HG03558 (cell line): ENCODE results near the gene TNNC1.

ENCODE experiments used
- ATAC-seq: cut with Tn5 transposase; IDR thresholded peaks from one replicate; pipeline ENCODE4 v1.9.1; 2021; ENCODE audit warnings: moderate number of reproducible peaks; ENCODE audit not compliant: unreplicated experiment; ENCODE audit errors: extremely low read depth

The TNNC1 gene

DNA sequence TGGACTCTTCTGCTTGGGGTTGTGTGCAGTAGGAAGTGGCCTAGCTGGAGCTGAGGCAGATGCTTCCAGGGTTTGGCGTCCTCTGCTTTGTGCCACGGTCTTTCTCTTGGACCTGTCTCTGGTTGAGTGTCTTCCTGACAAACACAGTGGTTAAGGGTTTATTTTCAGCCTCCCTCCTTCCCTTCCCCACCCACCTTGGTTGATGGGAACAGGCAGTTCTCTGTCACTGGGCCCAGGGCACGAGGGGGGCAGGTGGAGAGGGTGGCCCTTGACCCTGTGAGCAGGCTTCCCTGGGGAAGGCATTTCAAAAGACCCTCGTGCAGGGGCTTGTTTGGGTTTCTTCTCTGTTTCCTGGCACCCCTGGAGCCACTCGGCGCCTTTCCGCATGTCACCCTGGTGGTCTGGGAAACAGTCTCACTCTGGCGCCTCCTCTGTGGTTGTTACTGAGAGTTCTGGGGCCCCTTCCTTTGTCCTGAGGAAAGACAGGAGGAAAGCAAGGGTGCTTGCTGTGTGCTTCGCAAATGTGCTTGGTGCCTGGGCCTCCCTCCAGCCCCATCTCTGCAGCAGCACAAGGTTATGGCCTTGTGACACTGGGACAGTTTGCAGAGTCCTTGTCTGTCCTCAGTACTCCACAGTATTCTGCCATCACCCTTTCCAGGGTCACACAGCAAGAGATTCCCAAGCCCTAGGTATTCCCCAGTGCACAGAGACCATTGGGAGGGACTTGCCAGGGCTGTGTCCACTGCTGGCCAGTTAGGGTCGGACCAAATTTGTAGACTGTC lies 31.0 kb upstream of the TNNC1 start:
- no peak for ATAC-seq

DNA sequence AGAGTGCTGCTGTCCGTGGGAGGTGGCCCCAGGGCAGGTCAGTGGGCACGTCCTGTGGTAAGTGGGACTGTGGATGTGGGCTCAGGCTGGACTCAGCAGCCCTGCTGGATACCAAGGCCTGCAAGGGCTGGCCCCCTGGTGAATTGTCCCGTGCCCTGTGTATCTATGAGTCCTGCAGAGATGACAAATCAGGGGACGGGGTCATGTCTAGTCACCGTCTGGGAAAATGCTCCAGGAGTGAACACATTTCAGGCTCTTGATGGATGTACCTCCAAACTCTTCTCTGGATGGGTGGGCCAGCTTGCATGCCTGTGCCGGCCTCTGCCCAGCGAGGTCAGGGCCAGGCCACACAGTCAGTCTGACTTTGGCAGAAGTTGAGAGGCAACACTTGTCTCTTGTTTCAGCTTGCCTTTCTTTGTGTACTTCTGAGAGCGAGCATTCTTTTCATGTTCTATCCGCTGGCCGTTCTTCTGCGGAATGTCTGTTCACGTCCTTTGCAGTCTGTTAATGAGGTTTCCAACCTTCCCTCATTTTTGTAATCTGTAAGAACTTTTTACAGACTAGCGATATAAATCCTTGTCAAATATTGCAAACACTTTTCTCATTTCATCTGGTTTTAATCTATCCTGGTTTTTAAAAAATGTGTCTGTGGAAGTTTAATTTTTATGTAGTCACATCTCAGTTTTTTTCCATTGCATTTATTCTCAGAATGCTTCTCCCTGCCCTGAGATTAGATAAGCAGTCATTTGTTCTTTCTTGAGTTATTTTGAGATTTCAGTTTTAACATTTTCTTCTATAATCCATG lies 29.9 kb upstream of the TNNC1 start:
- no peak for ATAC-seq

DNA sequence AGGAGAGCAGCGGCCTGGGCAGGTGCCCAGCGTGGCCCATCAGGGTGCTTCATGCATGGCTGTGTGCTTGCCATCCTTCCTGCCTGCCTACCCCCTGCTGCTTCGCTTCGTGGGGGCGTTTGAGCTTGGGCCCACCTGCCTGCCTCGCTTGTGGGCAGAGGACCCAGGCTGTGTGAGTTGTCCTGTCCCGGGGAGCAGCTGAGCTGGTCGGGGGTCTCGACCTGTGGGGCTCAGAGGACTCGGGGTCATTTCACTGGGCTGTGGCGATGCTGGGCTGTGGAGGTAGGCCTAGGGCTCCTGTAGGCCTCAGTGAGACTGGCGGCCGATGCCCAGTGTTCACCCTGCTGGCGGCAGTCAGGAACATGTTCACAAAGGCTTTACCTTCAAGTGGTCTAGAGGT lies 29.2 kb upstream of the TNNC1 start:
- no peak for ATAC-seq

DNA sequence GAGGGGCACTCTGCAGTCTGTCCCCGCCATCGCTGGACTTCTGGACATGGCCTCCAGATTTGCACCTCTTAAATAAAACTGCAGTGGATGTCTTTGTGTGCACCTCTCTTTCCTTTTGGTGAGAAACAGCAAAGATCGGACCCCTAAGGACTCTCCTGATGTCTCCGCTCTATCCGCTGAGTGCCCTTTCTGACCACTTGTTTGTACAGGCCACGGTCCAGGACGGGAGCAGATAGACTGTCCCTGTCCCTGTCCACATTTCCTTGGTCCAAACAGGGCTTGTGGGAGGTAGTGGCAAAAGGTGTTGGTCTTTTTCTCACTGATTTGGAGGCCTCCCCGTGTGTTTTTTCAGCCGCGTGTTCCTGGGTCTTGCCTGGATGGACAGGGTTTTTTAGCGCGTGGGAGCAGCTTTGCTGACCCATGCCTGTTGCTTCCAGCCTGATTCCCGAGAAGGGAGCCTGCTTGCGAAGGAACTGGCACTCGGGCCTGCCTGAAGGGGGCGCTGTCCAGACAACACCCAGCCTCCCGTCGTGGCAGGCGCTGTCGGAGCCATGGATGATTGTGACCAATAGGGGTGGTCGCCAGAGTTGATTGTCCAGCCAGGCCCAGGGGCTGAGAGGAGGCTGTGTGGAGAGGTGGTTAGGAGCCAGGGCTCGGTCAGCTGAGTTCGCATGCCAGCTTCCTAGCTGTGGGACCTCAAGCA lies 28.1 kb upstream of the TNNC1 start:
- no peak for ATAC-seq

DNA sequence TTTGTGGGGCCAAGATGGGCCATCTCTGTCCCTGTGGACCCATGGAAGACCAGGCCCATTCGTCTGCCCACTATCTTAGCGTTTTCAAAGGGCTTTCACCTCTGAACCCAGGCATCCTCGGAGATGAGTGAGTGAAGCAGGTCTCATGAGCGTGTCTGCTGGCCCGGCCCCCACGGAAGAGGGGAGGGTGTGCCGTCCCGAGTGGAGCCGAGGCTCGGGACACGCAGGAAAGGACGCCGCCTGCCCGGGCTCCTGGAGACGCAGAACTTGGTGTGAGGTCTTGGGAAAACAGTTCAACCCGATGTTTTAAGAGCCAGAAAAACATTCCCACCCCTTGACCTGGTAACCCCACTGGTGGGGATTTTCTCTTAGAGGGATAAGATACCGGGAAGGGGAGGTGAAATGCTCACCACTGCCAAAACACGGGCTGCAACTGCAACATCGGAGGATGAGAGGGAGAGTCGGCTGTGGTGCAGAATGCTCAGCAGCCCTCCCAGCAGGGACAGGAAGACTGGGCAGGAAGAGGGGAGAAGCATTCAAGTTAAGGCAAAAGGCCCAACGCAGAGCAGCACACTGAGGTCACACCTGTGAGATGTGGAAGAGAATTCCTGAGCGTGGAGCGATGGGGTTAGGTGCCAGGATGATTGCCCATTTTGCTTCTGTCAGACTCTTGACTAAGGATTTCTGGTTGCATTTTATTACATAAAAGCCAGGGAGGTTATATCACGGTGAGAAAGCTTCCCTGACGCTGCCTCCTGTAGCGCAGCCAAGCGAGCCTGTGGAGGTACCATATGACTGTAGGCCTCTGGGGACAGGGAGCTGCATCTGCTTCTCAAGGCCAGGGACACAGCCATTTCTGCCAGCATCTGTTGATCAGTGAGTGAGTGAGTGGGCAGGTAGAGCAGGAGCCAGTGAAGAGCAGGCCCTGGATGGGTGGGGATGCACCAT lies 27.2 kb upstream of the TNNC1 start:
- ATAC-seq = no peak

DNA sequence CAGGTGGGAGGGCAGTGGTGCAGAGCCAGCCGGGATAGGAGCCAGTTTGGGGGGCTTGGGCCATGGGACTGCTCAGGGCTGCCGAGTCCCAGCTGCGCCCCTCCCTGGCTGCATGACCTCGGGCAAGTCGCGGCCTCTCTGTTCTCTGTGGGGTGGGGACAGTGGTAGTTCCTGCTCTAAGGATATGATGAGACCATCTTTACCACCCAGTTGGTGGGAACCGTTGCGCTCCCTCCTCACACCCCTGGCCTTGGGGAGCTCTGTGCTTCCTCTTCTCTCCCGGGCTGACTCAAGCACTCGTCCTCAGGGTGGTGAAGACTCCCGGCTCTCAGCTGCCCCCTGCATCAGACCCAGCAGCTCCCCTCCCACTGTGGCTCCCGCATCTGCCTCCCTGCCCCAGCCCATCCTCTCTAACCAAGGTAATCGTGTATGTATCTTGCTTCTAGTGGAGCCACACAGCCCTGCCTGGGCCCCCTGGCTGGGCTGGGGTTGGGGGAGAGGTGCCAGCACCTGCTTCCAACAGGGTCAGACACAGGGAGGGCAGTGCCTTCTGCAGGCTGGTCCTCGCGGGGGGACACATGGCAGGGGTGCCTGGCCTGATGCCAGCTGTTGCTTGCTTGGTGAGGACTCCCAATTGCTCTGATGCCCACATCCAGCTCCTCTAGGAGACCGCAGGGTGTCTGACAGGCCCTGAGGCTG lies 26.2 kb upstream of the TNNC1 start:
- ATAC-seq = no peak

DNA sequence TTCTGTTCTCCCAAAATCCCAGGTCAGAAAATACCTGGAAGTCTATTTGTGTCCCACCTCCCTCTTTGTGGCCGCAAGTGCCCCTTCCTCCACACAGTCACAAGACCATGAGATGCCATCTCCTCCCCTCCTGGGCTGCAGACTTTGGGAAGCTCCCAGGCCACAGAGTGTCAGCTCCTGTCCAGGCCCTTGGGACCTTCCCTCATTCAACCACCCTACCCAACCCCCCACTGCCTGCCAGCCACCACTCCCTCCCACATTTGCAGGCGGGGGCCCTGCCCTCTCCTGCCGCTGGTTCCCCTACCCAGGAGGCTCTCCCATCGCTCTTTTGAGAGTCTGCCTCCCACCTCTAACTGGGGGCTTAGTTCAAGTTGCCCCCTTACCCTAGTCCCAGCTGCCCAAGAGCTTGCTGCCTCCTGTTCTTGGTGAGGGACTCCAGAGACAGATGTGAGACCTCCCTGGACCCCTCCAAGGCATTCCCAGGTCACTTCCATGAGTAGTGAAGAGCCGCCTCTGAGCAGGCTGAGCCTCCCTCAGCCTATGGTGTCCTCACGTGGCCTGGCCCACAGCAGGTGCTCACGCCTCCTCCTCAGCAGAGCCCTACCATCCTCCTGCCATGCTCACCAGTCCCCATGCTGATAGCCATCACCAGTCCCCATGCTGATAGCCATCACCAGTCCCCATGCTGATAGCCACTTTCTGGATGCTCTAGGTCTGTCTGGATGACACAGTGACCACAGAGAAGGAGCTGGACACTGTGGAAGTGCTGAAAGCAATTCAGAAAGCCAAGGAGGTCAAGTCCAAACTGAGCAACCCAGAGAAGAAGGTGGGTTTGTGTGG lies 25.4 kb upstream of the TNNC1 start:
- no peak for ATAC-seq

DNA sequence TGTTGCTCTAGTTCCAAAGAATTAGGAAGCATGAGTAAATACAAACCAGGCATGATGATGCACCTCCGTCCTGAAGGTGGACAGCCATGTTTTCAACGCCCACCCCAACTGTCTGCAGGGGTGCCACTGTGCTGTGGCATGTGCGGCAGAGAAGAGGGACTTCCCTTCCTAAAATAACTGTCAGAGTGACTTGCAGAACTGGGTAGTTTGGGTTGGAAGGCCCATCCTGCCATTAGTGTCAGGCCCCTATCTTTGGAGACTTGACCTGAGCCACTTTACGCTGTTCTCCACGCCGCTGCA lies 23.9 kb upstream of the TNNC1 start:
- ATAC-seq = no peak

DNA sequence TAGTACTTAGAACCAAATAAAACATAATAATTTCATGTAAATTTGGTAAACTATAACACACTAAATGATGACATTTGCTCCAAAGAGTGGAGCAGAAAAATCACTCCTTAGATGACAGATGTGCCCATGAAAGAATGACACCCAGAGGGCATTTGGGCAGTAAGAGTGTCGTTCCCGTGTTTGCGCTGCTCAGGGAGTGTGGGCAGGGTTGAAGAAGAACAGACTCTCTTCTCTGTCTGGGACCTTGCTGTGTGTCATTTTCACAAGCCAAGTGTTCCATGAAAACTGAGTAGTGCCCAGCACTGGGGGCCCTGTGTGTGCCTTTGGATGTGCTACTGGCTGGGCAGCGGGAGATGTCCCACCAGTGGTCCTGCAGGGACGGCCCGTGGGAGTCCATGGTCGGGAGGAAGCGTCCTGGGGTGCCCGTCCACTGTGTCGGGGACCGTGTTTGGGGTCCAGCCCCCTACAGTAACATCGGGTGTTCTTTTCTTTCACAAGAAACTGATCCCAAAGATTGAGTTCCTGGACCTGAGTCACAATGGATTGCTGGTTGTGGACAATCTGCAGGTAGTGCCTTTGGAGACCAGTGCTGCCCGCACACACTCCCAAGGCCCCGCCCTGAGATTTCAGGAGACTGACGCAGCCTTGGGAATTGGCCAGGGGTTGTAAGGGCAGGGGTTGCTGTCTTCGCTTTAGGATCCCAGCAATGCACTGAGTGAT lies 23.4 kb upstream of the TNNC1 start:
- ATAC-seq = no peak

DNA sequence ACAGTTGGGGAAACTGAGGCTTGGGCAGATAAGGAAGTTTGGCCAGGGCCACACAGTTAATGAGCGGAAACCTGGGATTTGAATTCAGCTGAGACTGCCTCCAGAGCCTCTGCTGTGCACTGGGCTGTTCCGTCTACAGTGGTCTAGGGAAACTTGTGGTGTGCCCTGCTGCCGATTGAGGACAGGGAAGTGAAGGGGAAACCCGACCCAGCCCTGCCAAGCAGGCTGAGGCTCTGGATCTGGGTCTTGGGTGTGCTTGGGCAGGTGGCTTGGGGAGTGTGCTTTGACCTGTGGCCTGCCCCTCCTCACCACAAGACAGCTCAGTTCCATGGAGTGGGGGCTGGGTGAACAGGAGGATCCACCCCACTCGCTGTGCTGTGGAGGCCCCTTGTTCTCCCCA lies 19.2 kb upstream of the TNNC1 start:
- no peak for ATAC-seq

DNA sequence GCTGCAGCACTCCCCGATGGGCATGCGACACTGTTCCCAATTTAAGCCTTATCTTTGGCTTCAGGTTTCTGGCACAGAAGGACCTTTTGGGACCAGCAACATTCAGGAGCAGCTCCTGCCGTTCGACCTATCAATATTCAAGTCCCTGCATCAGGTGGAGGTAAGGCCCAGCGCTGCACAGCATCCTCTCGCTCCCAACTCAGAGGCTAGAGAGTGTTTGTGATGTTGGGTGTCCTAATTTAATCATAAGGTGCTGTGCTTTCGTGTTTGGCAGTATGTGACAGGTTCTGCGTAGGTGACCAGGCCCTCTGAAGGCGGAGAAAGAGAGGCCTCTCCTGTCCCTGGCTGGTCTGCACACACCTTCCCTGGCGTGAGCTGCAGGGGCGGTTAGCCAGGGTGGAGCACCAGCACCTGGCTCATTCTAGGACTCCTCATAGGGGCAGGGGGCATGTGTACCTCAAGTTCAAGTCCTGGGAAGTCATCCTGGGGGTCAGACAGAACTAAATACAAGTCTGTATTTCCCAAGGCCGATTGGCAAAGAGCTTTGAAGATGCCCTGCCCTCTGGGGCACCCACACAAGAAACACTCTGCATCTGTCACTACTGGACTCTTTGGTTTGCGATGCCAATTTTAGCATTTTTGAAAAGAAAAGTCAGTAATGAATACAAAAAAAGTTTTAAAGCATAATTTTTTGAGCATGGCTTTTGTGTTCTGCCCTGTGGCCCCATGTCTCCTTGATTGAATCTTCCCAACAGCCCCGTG lies 18.6 kb upstream of the TNNC1 start:
- ATAC-seq = no peak

DNA sequence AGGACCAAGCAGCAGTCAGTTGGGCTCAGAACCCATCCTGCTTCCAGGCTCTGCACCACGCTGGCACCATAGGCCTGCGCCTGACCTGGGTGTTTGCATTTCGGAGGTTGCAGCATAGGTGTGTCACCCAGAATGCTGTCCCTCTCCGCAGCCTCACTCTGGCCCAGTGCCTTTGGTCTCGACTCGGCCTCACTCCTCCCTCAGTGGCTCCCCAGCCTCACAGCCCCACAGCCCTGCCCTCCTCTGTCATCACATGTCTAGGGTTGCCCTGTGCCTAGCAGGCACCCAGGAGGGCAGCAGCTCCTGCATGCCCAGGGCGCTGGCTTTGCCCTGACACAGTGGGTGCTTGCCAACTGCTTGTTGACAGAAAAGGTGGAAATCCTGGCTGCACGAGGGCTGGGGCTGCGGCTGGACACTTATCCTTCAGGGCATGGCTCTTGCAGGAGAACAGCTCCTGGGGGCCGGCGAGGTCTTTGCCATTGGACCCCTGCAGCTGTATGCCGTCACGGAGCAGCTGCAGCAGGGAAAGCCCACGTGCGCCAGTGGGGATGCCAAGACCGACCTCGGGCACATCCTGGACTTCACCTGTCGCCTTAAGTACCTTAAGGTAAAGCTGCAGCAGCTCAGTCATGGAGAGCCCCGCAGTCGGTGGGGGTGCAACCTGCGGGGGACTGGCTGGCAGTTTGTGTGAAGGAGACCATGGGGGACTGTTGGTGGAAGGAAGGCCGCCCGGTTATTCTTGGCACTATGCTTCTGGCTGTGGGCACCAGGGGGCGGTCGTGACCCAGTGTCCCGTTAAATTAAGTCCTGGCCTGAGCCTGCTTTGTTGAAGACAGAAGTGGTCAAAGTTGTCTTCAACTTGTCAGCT lies 17.8 kb upstream of the TNNC1 start:
- ATAC-seq = no peak

DNA sequence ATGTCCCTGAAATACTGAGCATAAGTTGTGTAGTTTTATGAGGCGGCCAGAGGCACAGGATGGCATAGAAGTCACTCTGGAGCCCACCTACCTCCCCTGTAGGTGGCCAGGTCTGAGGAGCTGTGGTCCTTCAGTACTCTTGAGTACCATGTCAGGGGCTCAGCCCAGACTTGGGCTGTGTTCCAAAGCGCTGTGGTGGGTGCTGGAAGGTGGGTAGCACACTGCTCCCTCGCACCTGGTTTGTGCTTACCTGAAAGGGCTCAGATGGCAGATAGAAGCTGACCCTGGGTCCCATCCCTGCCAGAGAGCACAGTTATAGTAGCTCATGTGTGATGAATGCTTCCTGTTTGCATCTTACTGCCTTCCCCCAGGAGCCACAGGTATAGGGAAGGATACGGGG lies 17.1 kb upstream of the TNNC1 start:
- no peak for ATAC-seq

DNA sequence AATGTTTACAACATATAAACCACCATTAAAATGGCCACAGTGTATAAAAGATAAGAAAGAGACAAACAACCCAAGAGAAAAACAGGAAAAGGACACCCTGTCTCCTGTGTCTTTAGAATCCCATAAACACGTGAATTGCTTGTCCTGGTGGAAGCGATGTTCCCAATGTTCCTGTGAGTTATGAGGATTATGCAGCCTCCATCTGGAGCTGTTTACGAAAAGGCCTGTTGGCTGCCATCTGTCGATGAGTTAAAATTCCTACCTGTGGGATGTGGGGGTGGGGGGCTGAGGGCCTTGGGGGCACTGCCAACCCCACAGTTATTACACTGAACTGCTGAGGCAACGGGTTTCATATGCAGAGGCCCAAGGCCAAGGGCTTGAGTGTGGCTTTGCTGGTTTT lies 15.2 kb upstream of the TNNC1 start:
- ATAC-seq = no peak

DNA sequence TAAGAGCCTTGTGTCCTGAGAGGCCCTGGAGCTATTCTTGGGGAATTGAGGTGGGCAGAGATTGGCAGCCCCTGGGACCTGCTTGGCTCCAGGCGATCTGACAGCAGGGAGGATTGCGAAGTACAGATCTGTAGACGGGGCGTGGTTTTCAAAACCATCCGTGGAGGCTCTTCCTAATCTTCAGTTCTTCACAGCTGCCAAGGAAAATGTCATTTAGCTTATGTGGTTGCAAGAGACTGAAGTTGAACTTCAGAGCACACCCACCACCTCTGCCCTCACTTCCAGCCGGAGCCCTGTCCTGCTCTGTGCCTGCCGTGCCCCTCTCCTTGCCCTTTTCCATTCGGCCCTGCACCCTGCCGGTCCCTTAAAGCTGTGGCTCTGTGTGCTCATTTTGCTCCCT lies 14.5 kb upstream of the TNNC1 start:
- ATAC-seq = no peak

DNA sequence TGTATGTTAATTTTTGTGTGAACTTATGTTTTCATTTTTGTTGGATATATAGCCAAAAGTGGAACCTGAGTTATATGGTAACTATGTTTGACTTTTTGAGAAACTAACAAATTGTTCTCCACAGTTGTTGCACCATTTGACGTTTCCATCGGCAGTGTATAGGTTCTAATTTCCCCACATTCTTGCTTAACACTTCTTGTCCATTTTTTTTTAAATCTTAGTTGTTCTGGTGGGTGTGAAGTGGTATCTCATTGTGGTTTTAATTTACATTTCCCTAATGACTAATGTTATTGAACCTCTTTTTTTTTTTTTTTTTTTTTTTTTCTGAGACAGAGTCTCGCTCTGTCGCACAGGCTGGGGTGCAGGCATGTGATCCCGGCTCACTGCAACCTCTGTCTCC lies 9.6 kb upstream of the TNNC1 start:
- no peak for ATAC-seq

DNA sequence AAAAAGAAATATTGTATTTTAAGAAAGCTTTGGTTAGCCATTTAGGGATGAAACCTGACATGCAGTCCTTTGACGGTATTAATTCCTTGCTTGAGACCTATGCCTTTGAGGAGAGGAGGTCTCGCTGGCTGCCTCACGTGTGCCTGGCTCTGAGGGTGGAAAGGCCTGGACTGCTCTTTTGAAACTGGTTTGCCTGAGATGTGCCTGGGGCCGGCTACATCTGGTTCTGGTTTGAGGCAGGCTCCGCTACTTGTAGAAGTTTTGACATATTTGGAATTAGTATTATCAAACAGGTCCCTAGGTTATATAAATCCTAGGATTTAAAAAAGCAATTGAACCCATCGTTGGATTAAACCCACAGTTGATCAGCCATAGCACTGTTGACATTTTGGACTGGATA lies 8.0 kb upstream of the TNNC1 start:
- no peak for ATAC-seq
